ENCODE data around the gene BBS9.
"Not testable (repeated sequence)": the region's sequence is repeated elsewhere in the genome, so short reads cannot be mapped to it uniquely, and the experiment has no call there.

BBS9 gene

GRCh38 chr7:33300131-33300530 is 170.8 kb downstream of the BBS9 start:
- DNase-seq (ENCODE audit: low read depth): peak; percentile 1
- no peak for TF ChIP-seq CTCF (conservative IDR thresholded peaks at IDR 0.05; ENCODE audit: control insufficient read depth, insufficient read depth, low read depth, low read length)
- H3K4me3 ChIP-seq (ENCODE audit: control insufficient read depth, low read depth, low read length): no peak overlapping the region

- no peak for TF ChIP-seq CTCF (conservative IDR thresholded peaks at IDR 0.05; ENCODE audit: control insufficient read depth, insufficient read depth, low read depth, low read length)
- no peak for DNase-seq (ENCODE audit: low read depth)
- H3K4me3 ChIP-seq (ENCODE audit: control insufficient read depth, low read depth, low read length): no peak overlapping the region
Measured at GRCh38 chr7:33300742-33301141, 171.4 kb downstream of the BBS9 start.

GRCh38 chr7:33303978-33304557 is 174.7 kb downstream of the BBS9 start:
- not testable (repeated sequence) for H3K4me3 ChIP-seq (ENCODE audit: control insufficient read depth, low read depth, low read length); DNase-seq (ENCODE audit: low read depth)

GRCh38 chr7:33307205-33307604 is 177.8 kb downstream of the BBS9 start:
- no peak for TF ChIP-seq CTCF (conservative IDR thresholded peaks at IDR 0.05; ENCODE audit: control insufficient read depth, insufficient read depth, low read depth, low read length)
- no peak for DNase-seq (ENCODE audit: low read depth)

GRCh38 chr7:33310546-33310945 is 181.2 kb downstream of the BBS9 start:
- H3K4me3 ChIP-seq (ENCODE audit: control insufficient read depth, low read depth, low read length): no peak overlapping the region
- no peak for TF ChIP-seq CTCF (conservative IDR thresholded peaks at IDR 0.05; ENCODE audit: control insufficient read depth, insufficient read depth, low read depth, low read length)
- DNase-seq (ENCODE audit: low read depth): no peak

More at GRCh38 chr7:33307205-33307604, 177.8 kb downstream of the BBS9 start:
- no peak overlapping the region for H3K4me3 ChIP-seq (ENCODE audit: control insufficient read depth, low read depth, low read length)

GRCh38 chr7:33325754-33326484 is 196.6 kb downstream of the BBS9 start:
- no peak overlapping the region for H3K4me3 ChIP-seq (ENCODE audit: control insufficient read depth, low read depth, low read length)
- no peak for TF ChIP-seq CTCF (conservative IDR thresholded peaks at IDR 0.05; ENCODE audit: control insufficient read depth, insufficient read depth, low read depth, low read length)
- DNase-seq (ENCODE audit: low read depth): peak; percentile 4

- TF ChIP-seq CTCF (conservative IDR thresholded peaks at IDR 0.05; ENCODE audit: control insufficient read depth, insufficient read depth, low read depth, low read length): no peak
- no peak for DNase-seq (ENCODE audit: low read depth)
- no peak overlapping the region for H3K4me3 ChIP-seq (ENCODE audit: control insufficient read depth, low read depth, low read length)
Measured at GRCh38 chr7:33326485-33326848, 197.1 kb downstream of the BBS9 start.
